ENCODE measurements around the gene AEBP1.

GRCh38 chr7:44098092-44099068 lies 5.8 kb upstream of the AEBP1 start:
- TF ChIP-seq CTCF (IDR thresholded peaks at IDR 0.05): no peak
- no peak for TF ChIP-seq EP300 (IDR thresholded peaks at IDR 0.05)
- no peak for TF ChIP-seq POLR2A (IDR thresholded peaks at IDR 0.05)
- TF ChIP-seq POLR2AphosphoS5 (IDR thresholded peaks at IDR 0.05): no peak
